ENCODE results near the gene CFAP44.

DNA sequence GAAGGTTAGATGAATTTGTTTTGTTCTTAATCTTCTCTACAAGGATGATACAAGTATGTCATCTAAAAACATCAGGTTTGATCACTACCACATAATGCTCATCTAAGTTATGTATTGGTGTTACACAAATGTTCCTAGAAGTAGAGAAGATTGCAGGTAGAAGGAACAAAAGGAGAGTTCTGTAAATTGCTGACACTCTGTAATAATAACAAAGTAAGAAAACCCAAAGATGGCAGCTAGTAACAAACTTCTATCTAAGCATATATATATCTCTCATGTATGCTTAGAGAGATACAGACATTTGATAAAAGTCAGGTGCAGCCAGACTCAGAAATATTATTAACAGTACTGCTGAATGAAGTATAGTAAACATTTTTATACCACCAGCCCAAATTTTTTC, 20.2 kb upstream of the CFAP44 start:
- TF ChIP-seq, protein P1, sequence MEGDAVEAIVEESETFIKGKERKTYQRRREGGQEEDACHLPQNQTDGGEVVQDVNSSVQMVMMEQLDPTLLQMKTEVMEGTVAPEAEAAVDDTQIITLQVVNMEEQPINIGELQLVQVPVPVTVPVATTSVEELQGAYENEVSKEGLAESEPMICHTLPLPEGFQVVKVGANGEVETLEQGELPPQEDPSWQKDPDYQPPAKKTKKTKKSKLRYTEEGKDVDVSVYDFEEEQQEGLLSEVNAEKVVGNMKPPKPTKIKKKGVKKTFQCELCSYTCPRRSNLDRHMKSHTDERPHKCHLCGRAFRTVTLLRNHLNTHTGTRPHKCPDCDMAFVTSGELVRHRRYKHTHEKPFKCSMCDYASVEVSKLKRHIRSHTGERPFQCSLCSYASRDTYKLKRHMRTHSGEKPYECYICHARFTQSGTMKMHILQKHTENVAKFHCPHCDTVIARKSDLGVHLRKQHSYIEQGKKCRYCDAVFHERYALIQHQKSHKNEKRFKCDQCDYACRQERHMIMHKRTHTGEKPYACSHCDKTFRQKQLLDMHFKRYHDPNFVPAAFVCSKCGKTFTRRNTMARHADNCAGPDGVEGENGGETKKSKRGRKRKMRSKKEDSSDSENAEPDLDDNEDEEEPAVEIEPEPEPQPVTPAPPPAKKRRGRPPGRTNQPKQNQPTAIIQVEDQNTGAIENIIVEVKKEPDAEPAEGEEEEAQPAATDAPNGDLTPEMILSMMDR (IDR thresholded peaks at IDR 0.05; ENCODE audit: low read depth, low read length): no peak
- no peak for TF ChIP-seq POLR2A (IDR thresholded peaks at IDR 0.05; ENCODE audit: extremely low read depth, insufficient read length)
- TF ChIP-seq, protein P2, sequence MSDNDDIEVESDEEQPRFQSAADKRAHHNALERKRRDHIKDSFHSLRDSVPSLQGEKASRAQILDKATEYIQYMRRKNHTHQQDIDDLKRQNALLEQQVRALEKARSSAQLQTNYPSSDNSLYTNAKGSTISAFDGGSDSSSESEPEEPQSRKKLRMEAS (IDR thresholded peaks at IDR 0.05; ENCODE audit: low read depth, low read length): no peak
- TF ChIP-seq MYC (IDR thresholded peaks at IDR 0.05; ENCODE audit: low read depth, low read length): no peak

Measured in NB4 (cell line).